ENCODE results near the gene PRKCB.

PRKCB gene

GRCh38 chr16:24117680-24118079 lies 281.9 kb downstream of the PRKCB start:
- Histone ChIP-seq H3K9ac (ENCODE audit: low read length) (no peak overlapping the region), H3K27ac (ENCODE audit: low read depth, low read length) (no peak overlapping the region), H3K4me1 (ENCODE audit: insufficient read depth, low read length) (no peaks in the 10 kb centered on the region), H3K4me3 (ENCODE audit: low read depth in 1 of 2, low read length in 2 of 2) (no peak overlapping the region), H3K9me3 (ENCODE audit: low read length) (no peaks in the 10 kb centered on the region), H3K27me3 (ENCODE audit: control insufficient read depth in 1 of 2, insufficient read depth in 2 of 2, low read length in 2 of 2) (no peaks in the 10 kb centered on the region), H3K36me3 (ENCODE audit: insufficient read depth, low read length) (no peaks in the 10 kb centered on the region)

- Histone ChIP-seq H3K4me3 (ENCODE audit: low read depth in 1 of 2, low read length in 2 of 2) (no peak overlapping the region), H3K9ac (ENCODE audit: low read length) (no peak overlapping the region), H3K27ac (ENCODE audit: low read depth, low read length) (no peak overlapping the region), H3K4me1 (ENCODE audit: insufficient read depth, low read length) (no peaks in the 10 kb centered on the region), H3K27me3 (ENCODE audit: control insufficient read depth in 1 of 2, insufficient read depth in 2 of 2, low read length in 2 of 2) (no peaks in the 10 kb centered on the region), H3K9me3 (ENCODE audit: low read length) (no peaks in the 10 kb centered on the region), H3K36me3 (ENCODE audit: insufficient read depth, low read length) (no peaks in the 10 kb centered on the region)
Measured at GRCh38 chr16:24118126-24118821, 282.5 kb downstream of the PRKCB start.

GRCh38 chr16:24119807-24120206 lies 284.0 kb downstream of the PRKCB start:
- H3K36me3 ChIP-seq (ENCODE audit: insufficient read depth, low read length), result peaks cover 6% of the 10 kb centered on the region
- H3K4me1 ChIP-seq (ENCODE audit: insufficient read depth, low read length), result no peaks in the 10 kb centered on the region
- no peaks in the 10 kb centered on the region for H3K9me3 ChIP-seq (ENCODE audit: low read length)
- no peaks in the 10 kb centered on the region for H3K27me3 ChIP-seq (ENCODE audit: control insufficient read depth in 1 of 2, insufficient read depth in 2 of 2, low read length in 2 of 2)
- no peak overlapping the region for H3K9ac ChIP-seq (ENCODE audit: low read length)
- no peak overlapping the region for H3K4me3 ChIP-seq (ENCODE audit: low read depth in 1 of 2, low read length in 2 of 2)
- no peak overlapping the region for H3K27ac ChIP-seq (ENCODE audit: low read depth, low read length)

GRCh38 chr16:24123275-24123674 lies 287.5 kb downstream of the PRKCB start:
- Histone ChIP-seq H3K27me3 (ENCODE audit: control insufficient read depth in 1 of 2, insufficient read depth in 2 of 2, low read length in 2 of 2) (no peaks in the 10 kb centered on the region), H3K4me3 (ENCODE audit: low read depth in 1 of 2, low read length in 2 of 2) (no peak overlapping the region), H3K9me3 (ENCODE audit: low read length) (no peaks in the 10 kb centered on the region), H3K27ac (ENCODE audit: low read depth, low read length) (no peak overlapping the region), H3K36me3 (ENCODE audit: insufficient read depth, low read length) (peaks cover 6% of the 10 kb centered on the region), H3K4me1 (ENCODE audit: insufficient read depth, low read length) (no peaks in the 10 kb centered on the region), H3K9ac (ENCODE audit: low read length) (no peak overlapping the region)

GRCh38 chr16:24124291-24124690 lies 288.5 kb downstream of the PRKCB start:
- H3K36me3 ChIP-seq (ENCODE audit: insufficient read depth, low read length), result peaks cover 6% of the 10 kb centered on the region
- no peak overlapping the region for H3K4me3 ChIP-seq (ENCODE audit: low read depth in 1 of 2, low read length in 2 of 2)
- H3K4me1 ChIP-seq (ENCODE audit: insufficient read depth, low read length), result no peaks in the 10 kb centered on the region
- no peaks in the 10 kb centered on the region for H3K27me3 ChIP-seq (ENCODE audit: control insufficient read depth in 1 of 2, insufficient read depth in 2 of 2, low read length in 2 of 2)
- H3K9me3 ChIP-seq (ENCODE audit: low read length), result no peaks in the 10 kb centered on the region
- no peak overlapping the region for H3K9ac ChIP-seq (ENCODE audit: low read length)
- no peak overlapping the region for H3K27ac ChIP-seq (ENCODE audit: low read depth, low read length)

- Histone ChIP-seq H3K9me3 (ENCODE audit: low read length) (no peaks in the 10 kb centered on the region), H3K27me3 (ENCODE audit: control insufficient read depth in 1 of 2, insufficient read depth in 2 of 2, low read length in 2 of 2) (no peaks in the 10 kb centered on the region), H3K4me1 (ENCODE audit: insufficient read depth, low read length) (no peaks in the 10 kb centered on the region), H3K36me3 (ENCODE audit: insufficient read depth, low read length) (peaks cover 6% of the 10 kb centered on the region), H3K4me3 (ENCODE audit: low read depth in 1 of 2, low read length in 2 of 2) (no peak overlapping the region), H3K27ac (ENCODE audit: low read depth, low read length) (no peak overlapping the region), H3K9ac (ENCODE audit: low read length) (no peak overlapping the region)
Measured at GRCh38 chr16:24125214-24125613, 289.4 kb downstream of the PRKCB start.

- Histone ChIP-seq H3K9me3 (ENCODE audit: low read length) (no peaks in the 10 kb centered on the region), H3K4me3 (ENCODE audit: low read depth in 1 of 2, low read length in 2 of 2) (no peak overlapping the region), H3K9ac (ENCODE audit: low read length) (no peak overlapping the region), H3K27ac (ENCODE audit: low read depth, low read length) (no peak overlapping the region), H3K4me1 (ENCODE audit: insufficient read depth, low read length) (no peaks in the 10 kb centered on the region), H3K27me3 (ENCODE audit: control insufficient read depth in 1 of 2, insufficient read depth in 2 of 2, low read length in 2 of 2) (no peaks in the 10 kb centered on the region), H3K36me3 (ENCODE audit: insufficient read depth, low read length) (peaks cover 4% of the 10 kb centered on the region)
Measured at GRCh38 chr16:24129412-24129918, 293.7 kb downstream of the PRKCB start.

GRCh38 chr16:24130494-24131085 lies 294.8 kb downstream of the PRKCB start:
- Histone ChIP-seq H3K27ac (ENCODE audit: low read depth, low read length) (no peak overlapping the region), H3K36me3 (ENCODE audit: insufficient read depth, low read length) (no peaks in the 10 kb centered on the region), H3K9me3 (ENCODE audit: low read length) (no peaks in the 10 kb centered on the region), H3K4me1 (ENCODE audit: insufficient read depth, low read length) (no peaks in the 10 kb centered on the region), H3K9ac (ENCODE audit: low read length) (no peak overlapping the region), H3K27me3 (ENCODE audit: control insufficient read depth in 1 of 2, insufficient read depth in 2 of 2, low read length in 2 of 2) (no peaks in the 10 kb centered on the region), H3K4me3 (ENCODE audit: low read depth in 1 of 2, low read length in 2 of 2) (no peak overlapping the region)

- H3K36me3 ChIP-seq (ENCODE audit: insufficient read depth, low read length), result no peaks in the 10 kb centered on the region
- no peak overlapping the region for H3K9ac ChIP-seq (ENCODE audit: low read length)
- H3K4me3 ChIP-seq (ENCODE audit: low read depth in 1 of 2, low read length in 2 of 2), result no peak overlapping the region
- no peak overlapping the region for H3K27ac ChIP-seq (ENCODE audit: low read depth, low read length)
- H3K27me3 ChIP-seq (ENCODE audit: control insufficient read depth in 1 of 2, insufficient read depth in 2 of 2, low read length in 2 of 2), result no peaks in the 10 kb centered on the region
- H3K4me1 ChIP-seq (ENCODE audit: insufficient read depth, low read length), result no peaks in the 10 kb centered on the region
- no peaks in the 10 kb centered on the region for H3K9me3 ChIP-seq (ENCODE audit: low read length)
Measured at GRCh38 chr16:24131294-24131693, 295.5 kb downstream of the PRKCB start.

GRCh38 chr16:24132048-24132796 lies 296.4 kb downstream of the PRKCB start:
- Histone ChIP-seq H3K4me3 (ENCODE audit: low read depth in 1 of 2, low read length in 2 of 2) (no peak overlapping the region), H3K9ac (ENCODE audit: low read length) (no peak overlapping the region), H3K36me3 (ENCODE audit: insufficient read depth, low read length) (no peaks in the 10 kb centered on the region), H3K27me3 (ENCODE audit: control insufficient read depth in 1 of 2, insufficient read depth in 2 of 2, low read length in 2 of 2) (no peaks in the 10 kb centered on the region), H3K9me3 (ENCODE audit: low read length) (no peaks in the 10 kb centered on the region), H3K27ac (ENCODE audit: low read depth, low read length) (no peak overlapping the region), H3K4me1 (ENCODE audit: insufficient read depth, low read length) (no peaks in the 10 kb centered on the region)

- H3K9ac ChIP-seq (ENCODE audit: low read length), result no peak overlapping the region
- H3K4me3 ChIP-seq (ENCODE audit: low read depth in 1 of 2, low read length in 2 of 2), result no peak overlapping the region
Measured at GRCh38 chr16:24132797-24133155, 297.0 kb downstream of the PRKCB start.

More at GRCh38 chr16:24132797-24133155, 297.0 kb downstream of the PRKCB start:
- H3K4me1 ChIP-seq (ENCODE audit: insufficient read depth, low read length), result no peaks in the 10 kb centered on the region
- H3K36me3 ChIP-seq (ENCODE audit: insufficient read depth, low read length), result no peaks in the 10 kb centered on the region
- no peaks in the 10 kb centered on the region for H3K9me3 ChIP-seq (ENCODE audit: low read length)
- no peaks in the 10 kb centered on the region for H3K27me3 ChIP-seq (ENCODE audit: control insufficient read depth in 1 of 2, insufficient read depth in 2 of 2, low read length in 2 of 2)
- H3K27ac ChIP-seq (ENCODE audit: low read depth, low read length), result no peak overlapping the region
